GM10248 (cell line): ENCODE data around the gene MANSC1.

Experiments
- CTCF ChIA-PET: fragments of 300-600 bp; sonication (Branson Sonifier 250); formaldehyde crosslinking; extraction: SDS; loops from one replicate; lab custom pipeline; 2021; ENCODE audit warnings: antibody characterized with exemption; lab: Yijun Ruan, JAX
- POLR2A ChIA-PET: fragments of 350-650 bp; sonication (Branson Sonifier 250); formaldehyde crosslinking; extraction: SDS; loops from one replicate; lab custom pipeline; 2020; ENCODE audit warnings: antibody characterized with exemption; lab: Yijun Ruan, JAX
- DNase-seq: peaks from one replicate; pipeline ENCODE4 v3.0.0; 2012; ENCODE audit errors: extremely low spot score
- TF ChIP-seq, protein P1 (sequence below): IDR thresholded peaks from 2 replicates; pipeline ENCODE4 v1.5.1; 2012; ENCODE audit warnings: mild to moderate bottlenecking, low read depth; ENCODE audit errors: extremely low read depth, missing control alignments, control extremely low read depth

The MANSC1 gene

DNA sequence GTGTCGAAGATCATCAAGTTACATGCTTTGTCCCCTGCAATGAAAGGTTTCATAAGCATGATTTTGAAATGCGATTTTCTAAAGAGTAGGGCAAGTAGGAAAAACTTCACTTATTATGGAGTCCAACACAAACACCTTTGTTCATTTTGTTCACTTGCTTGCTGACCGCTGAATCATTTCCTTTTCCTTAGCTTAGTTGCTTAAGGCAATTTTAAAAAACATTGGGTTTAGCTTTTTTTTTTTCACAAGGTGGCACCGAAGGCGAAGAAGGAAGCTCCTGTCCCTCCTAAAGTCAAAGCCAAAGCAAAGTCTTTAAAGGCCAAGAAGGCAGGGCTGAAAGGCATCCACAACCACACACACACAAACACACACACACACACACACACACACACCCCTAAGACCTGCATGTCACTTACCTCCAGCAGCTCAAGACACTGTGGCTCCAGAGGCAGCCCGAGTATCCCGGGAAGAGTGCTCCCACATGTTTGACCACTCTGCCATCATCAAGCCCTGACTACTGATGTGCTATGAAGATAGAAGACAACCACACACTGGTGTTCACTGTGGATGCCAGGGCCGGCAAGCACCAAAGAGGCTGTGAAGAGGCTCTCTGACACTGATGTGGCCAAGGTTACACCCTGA lies 11.4 kb downstream of the MANSC1 start:
- POLR2A ChIA-PET: no interaction called here
- DNase-seq: no peak

DNA sequence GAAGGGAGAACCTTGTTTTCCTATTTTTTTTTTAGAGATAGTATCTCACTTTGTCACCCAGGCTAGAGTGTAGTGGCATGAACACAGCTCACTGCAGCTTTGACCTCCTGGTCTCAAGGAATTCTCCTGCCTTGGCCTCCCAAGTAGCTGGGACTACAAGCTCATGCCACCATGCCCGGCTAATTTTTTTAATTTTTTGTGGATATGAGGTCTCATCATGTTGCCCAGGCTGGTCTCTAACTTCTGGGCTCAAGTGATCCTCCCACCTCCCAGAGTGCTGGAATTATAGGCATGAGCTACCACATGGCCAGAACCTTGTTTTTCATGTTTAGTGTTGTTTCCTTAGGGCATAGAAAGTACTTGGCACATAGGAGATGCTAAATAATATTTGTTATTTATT lies 13.5 kb downstream of the MANSC1 start:
- ChIA-PET CTCF (interaction anchor here (1.2 to 3.8 kb wide), 5 partner anchors 9 to 756 kb away, joined by 3 to 30 read pairs (median 7); partner anchors contain the start of gene MANSC1), POLR2A (no interaction called here)
- no peak for DNase-seq
- TF ChIP-seq, protein P1, sequence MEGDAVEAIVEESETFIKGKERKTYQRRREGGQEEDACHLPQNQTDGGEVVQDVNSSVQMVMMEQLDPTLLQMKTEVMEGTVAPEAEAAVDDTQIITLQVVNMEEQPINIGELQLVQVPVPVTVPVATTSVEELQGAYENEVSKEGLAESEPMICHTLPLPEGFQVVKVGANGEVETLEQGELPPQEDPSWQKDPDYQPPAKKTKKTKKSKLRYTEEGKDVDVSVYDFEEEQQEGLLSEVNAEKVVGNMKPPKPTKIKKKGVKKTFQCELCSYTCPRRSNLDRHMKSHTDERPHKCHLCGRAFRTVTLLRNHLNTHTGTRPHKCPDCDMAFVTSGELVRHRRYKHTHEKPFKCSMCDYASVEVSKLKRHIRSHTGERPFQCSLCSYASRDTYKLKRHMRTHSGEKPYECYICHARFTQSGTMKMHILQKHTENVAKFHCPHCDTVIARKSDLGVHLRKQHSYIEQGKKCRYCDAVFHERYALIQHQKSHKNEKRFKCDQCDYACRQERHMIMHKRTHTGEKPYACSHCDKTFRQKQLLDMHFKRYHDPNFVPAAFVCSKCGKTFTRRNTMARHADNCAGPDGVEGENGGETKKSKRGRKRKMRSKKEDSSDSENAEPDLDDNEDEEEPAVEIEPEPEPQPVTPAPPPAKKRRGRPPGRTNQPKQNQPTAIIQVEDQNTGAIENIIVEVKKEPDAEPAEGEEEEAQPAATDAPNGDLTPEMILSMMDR: no peak

More for the DNA sequence above, 11.4 kb downstream of the MANSC1 start:
- TF ChIP-seq, protein P1: no peak
- CTCF ChIA-PET: interaction anchor here (1.3 to 1.4 kb wide), 3 partner anchors 11 to 251 kb away, joined by 3 to 5 read pairs (median 4); no protein-coding TSS in a partner anchor

DNA sequence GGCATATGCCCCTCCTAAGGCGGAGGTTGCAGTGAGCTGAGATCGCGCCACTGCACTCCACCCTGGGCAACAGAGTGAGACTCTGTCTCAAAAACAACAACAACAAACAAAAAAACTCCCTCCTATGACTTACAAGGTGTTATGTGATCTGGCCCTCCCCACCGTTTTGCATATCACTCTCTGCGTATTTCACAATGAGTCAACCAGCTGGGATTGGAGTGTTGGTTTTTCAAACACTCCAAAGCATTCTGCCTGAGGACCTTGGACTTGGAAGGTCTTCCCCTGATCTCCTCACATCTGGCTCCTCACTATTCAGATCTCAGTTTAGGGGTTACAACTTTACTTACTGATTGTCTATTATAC lies 14.0 kb downstream of the MANSC1 start:
- TF ChIP-seq, protein P1: no peak
- CTCF ChIA-PET: interaction anchor here (1.0 to 3.8 kb wide), 6 partner anchors 8 to 756 kb away, joined by 3 to 30 read pairs (median 7); partner anchors contain the start of gene MANSC1
- peak; percentile 55 for DNase-seq
- POLR2A ChIA-PET: interaction anchor here (0.6 kb wide), 1 partner anchor 69 kb away, joined by 3 read pairs; the partner anchor contains the start of gene LRP6

DNA sequence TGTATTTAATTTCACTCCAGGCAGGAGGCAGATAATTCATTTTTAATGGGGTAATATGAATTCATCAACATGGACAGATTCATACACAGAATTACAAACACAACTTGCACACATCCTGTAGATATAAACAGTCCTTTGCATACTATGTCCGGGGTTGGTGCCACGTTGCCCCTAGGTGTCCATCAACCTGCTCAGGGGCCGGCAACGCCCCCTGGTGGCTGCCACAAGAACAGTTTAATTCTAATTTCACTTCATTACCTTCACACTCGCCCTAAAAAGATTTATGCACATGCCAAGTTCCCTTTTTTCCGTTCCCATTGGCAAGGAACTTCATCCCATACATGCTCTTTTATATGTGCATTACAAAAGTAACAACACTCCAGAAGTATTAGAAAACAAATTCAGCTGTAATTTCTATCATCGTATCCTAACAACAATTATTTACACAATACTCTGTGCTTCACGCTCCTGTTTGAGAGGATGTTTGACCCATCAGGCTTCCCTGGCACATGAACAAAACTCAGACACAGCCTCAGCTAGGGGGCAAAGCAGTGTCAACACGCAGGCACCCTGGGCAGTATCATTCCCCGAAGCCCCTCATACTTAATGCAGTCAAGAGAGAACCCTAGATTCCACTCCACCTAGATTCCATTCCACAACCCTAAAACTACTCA lies 15.5 kb downstream of the MANSC1 start:
- TF ChIP-seq, protein P1: peak; percentile 71
- ChIA-PET CTCF (interaction anchor here (0.7 to 3.8 kb wide), 14 partner anchors 9 to 771 kb away, joined by 3 to 30 read pairs (median 3); no protein-coding TSS in a partner anchor), POLR2A (no interaction called here)
- peak; percentile 80 for DNase-seq

DNA sequence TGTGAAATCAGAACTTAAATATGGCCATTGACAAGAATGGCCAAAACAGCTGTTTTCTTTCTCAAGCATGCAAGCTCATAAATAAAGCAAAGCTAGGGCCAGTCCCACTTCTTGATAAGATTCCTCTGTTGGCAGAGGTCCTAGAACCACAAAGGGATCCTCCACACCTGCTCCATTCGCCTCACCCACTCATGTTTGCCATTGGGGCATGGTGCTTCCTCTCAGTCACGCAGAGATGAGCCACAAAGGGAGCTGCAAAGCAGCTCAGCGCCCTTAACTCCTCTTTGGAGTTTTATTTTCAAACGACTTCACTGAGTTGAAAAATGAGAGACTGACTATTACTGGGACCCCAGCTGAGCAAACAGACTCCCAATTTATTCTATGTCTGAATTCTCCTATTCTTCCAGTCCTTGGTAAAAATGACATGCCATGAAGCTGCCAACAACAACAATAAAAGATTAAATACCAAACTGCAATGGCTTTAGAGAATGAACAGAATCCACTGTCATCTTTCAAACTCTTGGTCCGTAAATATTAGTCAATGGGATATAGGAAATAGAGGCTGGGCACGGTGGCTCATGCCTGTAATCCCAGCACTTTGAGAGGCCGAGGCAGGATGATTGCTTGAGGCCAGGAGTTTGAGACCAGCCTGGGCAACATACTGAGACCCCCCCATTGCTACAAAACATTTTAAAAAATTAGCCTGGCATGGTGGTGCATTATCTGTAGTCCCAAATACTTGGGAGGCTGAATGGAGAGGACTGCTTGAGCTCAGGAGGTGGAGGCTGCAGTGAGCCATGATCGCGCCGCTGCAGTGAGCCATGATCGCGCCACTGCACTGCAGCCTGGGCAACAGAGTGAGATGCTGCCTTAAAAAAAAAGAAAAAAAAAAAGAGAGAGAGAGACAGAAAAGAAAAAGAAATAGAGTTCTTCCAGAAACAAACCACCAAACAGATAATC lies 16.4 kb downstream of the MANSC1 start:
- TF ChIP-seq, protein P1: no peak
- ChIA-PET POLR2A (no interaction called here), CTCF (interaction anchor here (0.7 to 3.8 kb wide), 22 partner anchors 9 to 1562 kb away, joined by 3 to 30 read pairs (median 3); partner anchors contain the start of gene MANSC1)
- no peak for DNase-seq

DNA sequence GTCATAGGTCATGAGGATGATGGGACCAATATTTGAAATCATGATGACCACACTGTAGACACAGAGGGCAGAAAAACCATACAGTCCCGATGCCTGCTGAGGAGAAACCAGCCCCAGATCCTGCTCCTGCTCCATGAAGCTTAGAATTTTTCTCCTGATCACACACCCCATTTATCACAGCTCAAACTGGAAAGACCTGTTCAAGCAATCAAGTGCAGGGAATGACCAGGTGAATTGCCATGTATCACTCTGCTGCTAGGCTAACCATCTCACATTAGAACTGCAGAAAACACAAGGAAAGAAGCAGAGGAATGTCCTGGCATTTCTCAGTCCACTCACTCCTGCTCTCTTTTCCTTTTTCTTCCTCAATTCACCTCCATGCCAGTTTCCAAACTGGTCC lies 18.1 kb downstream of the MANSC1 start:
- DNase-seq: no peak
- TF ChIP-seq, protein P1: no peak
- ChIA-PET CTCF (interaction anchor here (0.6 to 2.4 kb wide), 6 partner anchors 8 to 700 kb away, joined by 3 to 10 read pairs (median 4); no protein-coding TSS in a partner anchor), POLR2A (no interaction called here)
